Stimulated activated CD4-positive, alpha-beta T cell treated with anti-CD3 and anti-CD28 coated beads, TNF-alpha, amount 100 ng/mL, for 48 hours (primary cell): Measurements from ENCODE around the gene ANTXRL.
"Not testable (repeated sequence)": the region's sequence is repeated elsewhere in the genome, so short reads cannot be mapped to it uniquely, and the experiment has no call there.

ENCODE experiments used
- DNase-seq, 3 donors: peaks; one replicate each; pipeline ENCODE4 v3.0.0-alpha.2; 2020; ENCODE audit warnings: low read depth in 3 of 3

ANTXRL gene

GRCh38 chr10:46330894-46331293, 44.1 kb downstream of the ANTXRL start:
- no peak for DNase-seq

- not testable (repeated sequence) for DNase-seq
Observed at GRCh38 chr10:46365484-46365883, 78.7 kb downstream of the ANTXRL start.

GRCh38 chr10:46367209-46367608, 80.4 kb downstream of the ANTXRL start:
- not testable (repeated sequence) for DNase-seq

- not testable (repeated sequence) for DNase-seq
Observed at GRCh38 chr10:46367666-46368240, 81.0 kb downstream of the ANTXRL start.

GRCh38 chr10:46368956-46369355, 82.2 kb downstream of the ANTXRL start:
- DNase-seq = not testable (repeated sequence)

GRCh38 chr10:46374410-46374809, 87.6 kb downstream of the ANTXRL start:
- DNase-seq = not testable (repeated sequence)

- DNase-seq = not testable (repeated sequence)
Observed at GRCh38 chr10:46375406-46375805, 88.6 kb downstream of the ANTXRL start, which contains the start of gene ANXA8L1. Gene ANXA8L1 (plus strand): TSS chr10:46375776. CDS start chr10:46375852, 76 bp downstream.

GRCh38 chr10:46377022-46377421, 90.2 kb downstream of the ANTXRL start:
- not testable (repeated sequence) for DNase-seq

- not testable (repeated sequence) for DNase-seq
Observed at GRCh38 chr10:46377651-46378050, 90.9 kb downstream of the ANTXRL start.

GRCh38 chr10:46378108-46378507, 91.3 kb downstream of the ANTXRL start:
- not testable (repeated sequence) for DNase-seq

- not testable (repeated sequence) for DNase-seq
Observed at GRCh38 chr10:46379233-46379848, 92.5 kb downstream of the ANTXRL start.
